ENCODE data around the gene C1orf198. TPM values are rescaled to one million over a fixed set of nuclear protein-coding genes. Genes with fewer than 3 reads are reported as not detected.

The C1orf198 gene
- polyA plus RNA-seq, 1 donor (not counting 4 experiments of a cell fraction or from before 2014, with no cell fraction given) = 6.8 TPM

DNA sequence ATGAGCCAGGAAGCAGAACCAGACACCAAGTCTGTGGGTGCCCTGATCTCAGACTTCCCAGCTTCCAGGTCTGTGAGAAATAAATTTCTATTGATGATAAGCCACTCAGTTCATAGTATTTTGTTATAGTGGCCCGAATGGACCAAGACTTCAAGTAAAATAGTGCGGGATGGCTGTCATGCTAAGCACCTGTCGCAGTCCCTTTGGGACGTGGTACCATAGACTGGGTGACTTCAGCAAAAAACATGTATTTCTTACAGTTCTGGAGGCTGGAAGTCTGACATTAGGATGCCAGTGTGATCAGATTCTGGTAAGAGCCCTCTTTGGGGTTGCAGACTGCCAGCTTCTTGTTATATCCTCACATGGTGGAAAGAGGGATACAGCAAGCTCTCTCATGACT, 2.6 kb upstream of the C1orf198 start:
- TF ChIP-seq, protein P1, sequence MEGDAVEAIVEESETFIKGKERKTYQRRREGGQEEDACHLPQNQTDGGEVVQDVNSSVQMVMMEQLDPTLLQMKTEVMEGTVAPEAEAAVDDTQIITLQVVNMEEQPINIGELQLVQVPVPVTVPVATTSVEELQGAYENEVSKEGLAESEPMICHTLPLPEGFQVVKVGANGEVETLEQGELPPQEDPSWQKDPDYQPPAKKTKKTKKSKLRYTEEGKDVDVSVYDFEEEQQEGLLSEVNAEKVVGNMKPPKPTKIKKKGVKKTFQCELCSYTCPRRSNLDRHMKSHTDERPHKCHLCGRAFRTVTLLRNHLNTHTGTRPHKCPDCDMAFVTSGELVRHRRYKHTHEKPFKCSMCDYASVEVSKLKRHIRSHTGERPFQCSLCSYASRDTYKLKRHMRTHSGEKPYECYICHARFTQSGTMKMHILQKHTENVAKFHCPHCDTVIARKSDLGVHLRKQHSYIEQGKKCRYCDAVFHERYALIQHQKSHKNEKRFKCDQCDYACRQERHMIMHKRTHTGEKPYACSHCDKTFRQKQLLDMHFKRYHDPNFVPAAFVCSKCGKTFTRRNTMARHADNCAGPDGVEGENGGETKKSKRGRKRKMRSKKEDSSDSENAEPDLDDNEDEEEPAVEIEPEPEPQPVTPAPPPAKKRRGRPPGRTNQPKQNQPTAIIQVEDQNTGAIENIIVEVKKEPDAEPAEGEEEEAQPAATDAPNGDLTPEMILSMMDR (optimal IDR thresholded peaks at IDR 0.05 in 1 of 3, IDR thresholded peaks at IDR 0.05 in 1 of 3, conservative IDR thresholded peaks at IDR 0.05 in 1 of 3; ENCODE audit: extremely low read depth in 1 of 3, insufficient read depth in 2 of 3, low read length in 3 of 3) = no peak
- no peak for TF ChIP-seq EZH2 (IDR thresholded peaks at IDR 0.05; ENCODE audit: low read length)

GRCh38 chr1:230869500-230869899, 1.2 kb upstream of the C1orf198 start:
- H3K36me3 ChIP-seq (ENCODE audit: control insufficient read depth in 2 of 2, extremely low read depth in 1 of 2, insufficient read depth in 2 of 2, low read length in 2 of 2) = no peaks in the 10 kb centered on the region
- no peak for DNase-seq (ENCODE audit: low read depth, low spot score)
- H3K4me2 ChIP-seq (ENCODE audit: control insufficient read depth, extremely low read depth, insufficient read depth, low read depth, low read length) = peak overlapping the region; percentile 83
- dilution Hi-C loops (cut with MboI; ENCODE audit: extremely low pct_ligation_motif_present, low sequenced_read_pairs) = no loop called here
- no peaks in the 10 kb centered on the region for H4K20me1 ChIP-seq (ENCODE audit: control insufficient read depth, extremely low read depth, insufficient read depth, low read length)
- H3K4me3 ChIP-seq (ENCODE audit: control insufficient read depth in 2 of 3, extremely low read depth in 1 of 3, insufficient read depth in 2 of 3, low read depth in 1 of 3, low read length in 3 of 3) = no peak overlapping the region
- H3K9me3 ChIP-seq (ENCODE audit: control insufficient read depth, low read depth, low read length) = no peaks in the 10 kb centered on the region
- no peak overlapping the region for H3K9ac ChIP-seq (ENCODE audit: control insufficient read depth, extremely low read depth, insufficient read depth, low read length)
- no peak for FAIRE-seq
- no peaks in the 10 kb centered on the region for H3K79me2 ChIP-seq (ENCODE audit: control insufficient read depth, insufficient read depth, low read length)
- H3K4me1 ChIP-seq (ENCODE audit: control insufficient read depth, extremely low read depth, insufficient read depth, low read length) = peaks cover 9% of the 10 kb centered on the region
- no peak overlapping the region for H3K27ac ChIP-seq (ENCODE audit: control insufficient read depth, insufficient read depth, low read length)
- TF ChIP-seq, protein P1 (optimal IDR thresholded peaks at IDR 0.05 in 1 of 3, IDR thresholded peaks at IDR 0.05 in 1 of 3, conservative IDR thresholded peaks at IDR 0.05 in 1 of 3; ENCODE audit: extremely low read depth in 1 of 3, insufficient read depth in 2 of 3, low read length in 3 of 3) = no peak
- no peak for TF ChIP-seq EZH2 (IDR thresholded peaks at IDR 0.05; ENCODE audit: low read length)
- no peak overlapping the region for H2AFZ ChIP-seq (ENCODE audit: control insufficient read depth, low read length)
- no peaks in the 10 kb centered on the region for H3K9me1 ChIP-seq (ENCODE audit: control insufficient read depth, extremely low read depth, insufficient read depth, low read length)
- no peaks in the 10 kb centered on the region for H3K27me3 ChIP-seq (ENCODE audit: control insufficient read depth, extremely low read depth, insufficient read depth, low read length)

More for the DNA sequence above, 2.6 kb upstream of the C1orf198 start:
- Histone ChIP-seq H3K27me3 (ENCODE audit: control insufficient read depth, extremely low read depth, insufficient read depth, low read length) (no peaks in the 10 kb centered on the region), H3K27ac (ENCODE audit: control insufficient read depth, insufficient read depth, low read length) (no peak overlapping the region), H3K4me1 (ENCODE audit: control insufficient read depth, extremely low read depth, insufficient read depth, low read length) (peaks cover 9% of the 10 kb centered on the region), H3K9ac (ENCODE audit: control insufficient read depth, extremely low read depth, insufficient read depth, low read length) (no peak overlapping the region), H4K20me1 (ENCODE audit: control insufficient read depth, extremely low read depth, insufficient read depth, low read length) (no peaks in the 10 kb centered on the region), H3K9me1 (ENCODE audit: control insufficient read depth, extremely low read depth, insufficient read depth, low read length) (no peaks in the 10 kb centered on the region), H3K9me3 (ENCODE audit: control insufficient read depth, low read depth, low read length) (no peaks in the 10 kb centered on the region), H2AFZ (ENCODE audit: control insufficient read depth, low read length) (no peak overlapping the region), H3K79me2 (ENCODE audit: control insufficient read depth, insufficient read depth, low read length) (no peaks in the 10 kb centered on the region), H3K4me2 (ENCODE audit: control insufficient read depth, extremely low read depth, insufficient read depth, low read depth, low read length) (no peak overlapping the region), H3K4me3 (ENCODE audit: control insufficient read depth in 2 of 3, extremely low read depth in 1 of 3, insufficient read depth in 2 of 3, low read depth in 1 of 3, low read length in 3 of 3) (no peak overlapping the region), H3K36me3 (ENCODE audit: control insufficient read depth in 2 of 2, extremely low read depth in 1 of 2, insufficient read depth in 2 of 2, low read length in 2 of 2) (no peaks in the 10 kb centered on the region)
- dilution Hi-C loops (cut with MboI; ENCODE audit: extremely low pct_ligation_motif_present, low sequenced_read_pairs) = no loop called here
- DNase-seq (ENCODE audit: low read depth, low spot score) (no peak), FAIRE-seq (no peak)

All from keratinocyte (primary cell).